IMR-90 (cell line): Measurements from ENCODE around the gene SPATA46. TPM values are rescaled to one million over a fixed set of nuclear protein-coding genes. Genes with fewer than 3 reads are reported as not detected.

ENCODE experiments used
- ATAC-seq: fragments of 200-7000 bp; cut with Tn5 transposase; 2 replicates; pipeline ENCODE4 v1.9.1; 2020; ENCODE audit warnings: low read depth, mild to moderate bottlenecking, moderate library complexity
- BruUV-seq: library from RNA; stranded (reverse); fragments of 400-500 nt; replicated peaks from 2 replicates; lab custom pipeline; 2021; lab: Mats Ljungman, UMichigan
- CTCF ChIA-PET: fragments of 300-600 bp; formaldehyde crosslinking; extraction: SDS; loops from one replicate; lab custom pipeline; 2021; ENCODE audit warnings: antibody characterized with exemption; lab: Yijun Ruan, JAX
- POLR2A ChIA-PET: fragments of 300-600 bp; sonication (Branson Sonifier 250); formaldehyde crosslinking; loops from one replicate; lab custom pipeline; 2022; ENCODE audit warnings: antibody characterized with exemption; ENCODE audit not compliant: unreplicated experiment; lab: Charles Lee
- DNase-seq: peaks from one replicate; pipeline ENCODE4 v3.0.0; 2013
- H2AFZ ChIP-seq: replicated peaks from 2 replicates; pipeline ENCODE3; 2013; ENCODE audit warnings: low read length, mild to moderate bottlenecking; ENCODE audit not compliant: poor library complexity
- H2AK5ac ChIP-seq: 2 replicates; pipeline ENCODE4 v1.6.1; 2013; ENCODE audit warnings: low read depth, low read length, inconsistent platforms
- H2AK9ac ChIP-seq: replicated peaks from 2 replicates; pipeline ENCODE3; 2013; ENCODE audit warnings: mild to moderate bottlenecking, low read depth, low read length, moderate library complexity; ENCODE audit not compliant: poor library complexity
- H2BK120ac ChIP-seq: 2 replicates; pipeline ENCODE4 v1.6.1; 2013; ENCODE audit warnings: low read depth, low read length, inconsistent platforms
- H2BK15ac ChIP-seq: 3 replicates; pipeline ENCODE4 v1.6.1; 2013; ENCODE audit warnings: low read depth, low read length, inconsistent platforms
- H2BK20ac ChIP-seq: 2 replicates; pipeline ENCODE4 v1.6.1; 2013; ENCODE audit warnings: low read depth, mild to moderate bottlenecking, inconsistent platforms, low read length, moderate library complexity
- H2BK5ac ChIP-seq: 2 replicates; pipeline ENCODE4 v1.6.1; 2013; ENCODE audit warnings: mild to moderate bottlenecking, low read depth, low read length, inconsistent platforms; ENCODE audit not compliant: poor library complexity, severe bottlenecking
- H3K14ac ChIP-seq: replicated peaks from 2 replicates; pipeline ENCODE4 v1.6.1; 2013; ENCODE audit warnings: low read depth, low read length, inconsistent platforms
- H3K18ac ChIP-seq: 2 replicates; pipeline ENCODE4 v1.6.1; 2013; ENCODE audit warnings: low read depth, low read length, control low read depth
- H3K23ac ChIP-seq: 2 replicates; pipeline ENCODE4 v1.6.1; 2013; ENCODE audit warnings: low read depth, low read length, inconsistent platforms
- H3K27ac ChIP-seq: 2 replicates; pipeline ENCODE4 v1.5.1; 2013; ENCODE audit warnings: mild to moderate bottlenecking, control low read depth, low read length; ENCODE audit not compliant: insufficient read depth
- H3K27me3 ChIP-seq: 2 replicates; pipeline ENCODE4 v1.6.1; 2013; ENCODE audit warnings: low read length; ENCODE audit not compliant: control insufficient read depth, insufficient read depth
- H3K36me3 ChIP-seq: 2 replicates; pipeline ENCODE4 v1.6.1; 2013; ENCODE audit warnings: low read length, mixed read lengths; ENCODE audit not compliant: control insufficient read depth, insufficient read depth
- H3K4ac ChIP-seq: 2 replicates; pipeline ENCODE4 v1.6.1; 2013; ENCODE audit warnings: low read depth, low read length, inconsistent platforms
- H3K4me1 ChIP-seq: 2 replicates; pipeline ENCODE4 v1.6.1; 2013; ENCODE audit warnings: low read length, mixed read lengths; ENCODE audit not compliant: control insufficient read depth, insufficient read depth
- H3K4me2 ChIP-seq: 2 replicates; pipeline ENCODE4 v1.6.1; 2013; ENCODE audit warnings: low read depth, mild to moderate bottlenecking, control low read depth, low read length, moderate library complexity
- H3K4me3 ChIP-seq: 2 replicates; pipeline ENCODE4 v1.5.1; 2013; ENCODE audit warnings: low read depth, mild to moderate bottlenecking, control low read depth, low read length, moderate library complexity; ENCODE audit not compliant: insufficient read depth
- H3K56ac ChIP-seq: 2 replicates; pipeline ENCODE4 v1.6.1; 2013; ENCODE audit warnings: low read length, inconsistent platforms; ENCODE audit not compliant: insufficient read depth; ENCODE audit errors: extremely low read depth
- H3K79me1 ChIP-seq, 2 experiments: 2 replicates each; pipeline ENCODE4 v1.6.1; 2013; ENCODE audit warnings: low read length in 2 of 2, inconsistent platforms in 1 of 2, low read depth in 1 of 2
- H3K9ac ChIP-seq: 2 replicates; pipeline ENCODE4 v1.6.1; 2013; ENCODE audit warnings: low read depth, low read length, control low read depth
- H3K9me1 ChIP-seq: 2 replicates; pipeline ENCODE4 v1.6.1; 2013; ENCODE audit warnings: low read length, inconsistent platforms; ENCODE audit not compliant: insufficient read depth
- H3K9me3 ChIP-seq: 2 replicates; pipeline ENCODE4 v1.6.1; 2013; ENCODE audit warnings: low read length; ENCODE audit not compliant: control insufficient read depth, insufficient read depth
- H4K20me1 ChIP-seq: 2 replicates; pipeline ENCODE4 v1.6.1; 2013; ENCODE audit warnings: low read length, inconsistent platforms; ENCODE audit not compliant: insufficient read depth
- H4K5ac ChIP-seq: 2 replicates; pipeline ENCODE4 v1.6.1; 2013; ENCODE audit warnings: mild to moderate bottlenecking, low read depth, low read length, control low read depth
- H4K8ac ChIP-seq, 2 experiments: 2 replicates each; pipeline ENCODE4 v1.6.1; 2013; ENCODE audit warnings: low read depth in 2 of 2, low read length in 2 of 2, control low read depth in 1 of 2, inconsistent platforms in 1 of 2
- H4K91ac ChIP-seq: 2 replicates; pipeline ENCODE4 v1.6.1; 2013; ENCODE audit warnings: low read depth, low read length, inconsistent platforms; ENCODE audit not compliant: insufficient read depth
- BHLHE40 ChIP-seq: fragments of 150-350 bp; IDR thresholded peaks from 2 replicates; pipeline ENCODE4 v1.6.1; 2016; ENCODE audit warnings: mild to moderate bottlenecking, low read depth, low read length
- WGBS, 2 experiments: methylation state at CpG; one replicate each; pipeline versions ENCODE4 v1.1.5 to v1.1.7; 2013; ENCODE audit warnings: missing lambda C conversion rate in 2 of 2; ENCODE audit not compliant: insufficient read length in 1 of 2; ENCODE audit errors: extremely low coverage in 2 of 2; 5-methylcytosine and 5-hydroxymethylcytosine counted together
- dilution Hi-C: fragments of 300-500 bp; cut with HindIII; formaldehyde crosslinking; loops from one replicate; pipeline ENCODE4 v1.14.3; 2018; ENCODE audit warnings: low sequenced_read_pairs; ENCODE audit not compliant: unreplicated experiment
- in situ Hi-C: fragments of 300-500 bp; cut with MboI; formaldehyde crosslinking; loops from 3 replicates; pipeline ENCODE4 v1.14.3; 2019; ENCODE audit warnings: low sequenced_read_pairs, inconsistent platforms, mixed read lengths
- intact Hi-C: fragments of 100-400 bp; cut with micrococcal nuclease; formaldehyde crosslinking; loops from 2 replicates; pipeline ENCODE4 v1.10.0; 2022
- polyA plus RNA-seq, 3 experiments: library from polyadenylated mRNA; depleted of rRNA; stranded (reverse); fragments of >200 nt; gene quantifications; 2 replicates each; pipeline ENCODE4 v1.2.3, GENCODE V29; 2012; ENCODE audit warnings: low replicate concordance in 1 of 3
- total RNA-seq: library from RNA; depleted of rRNA; stranded (reverse); fragments of >200 nt; gene quantifications from 2 replicates; pipeline ENCODE4 v1.2.3, GENCODE V29; 2012

The SPATA46 gene
- total and polyA plus RNA-seq, 2 of the 4 experiments (the other 2 are of a cell fraction), result not detected

GRCh38 chr1:162373541-162374260 lies 3.0 kb downstream of the SPATA46 start:
- Histone ChIP-seq H2BK5ac (no peak overlapping the region), H3K14ac (no peak overlapping the region), H2BK20ac (no peak overlapping the region), H3K79me1 (no peaks in the 10 kb centered on the region), H2BK120ac (no peak overlapping the region), H3K4me3 (no peak overlapping the region), H4K91ac (no peak overlapping the region), H3K9me1 (no peaks in the 10 kb centered on the region), H3K9me3 (no peaks in the 10 kb centered on the region), H3K27me3 (peaks cover 22% of the 10 kb centered on the region), H3K27ac (no peak overlapping the region), H2BK15ac (no peak overlapping the region), H2AK9ac (no peak overlapping the region), H2AK5ac (no peak overlapping the region), H4K20me1 (no peaks in the 10 kb centered on the region), H3K56ac (no peak overlapping the region), H3K18ac (no peak overlapping the region), H3K4ac (no peak overlapping the region), H3K36me3 (no peaks in the 10 kb centered on the region), H3K9ac (no peak overlapping the region), H3K23ac (no peak overlapping the region), H4K8ac (no peak overlapping the region), H4K5ac (no peak overlapping the region), H3K4me1 (no peaks in the 10 kb centered on the region), H3K4me2 (no peak overlapping the region), H2AFZ (no peak overlapping the region)
- ATAC-seq (no peak), DNase-seq (peak; percentile 16)
- POLR2A ChIA-PET, result no interaction called here
- TF ChIP-seq BHLHE40, result no peak
- in situ Hi-C loops, result no loop called here
- dilution Hi-C loops, result no loop called here
- intact Hi-C loops, result no loop called here
- WGBS, 2 experiments, result 98% methylated on average over 4 of the region's 8 CpGs; no CpG with 5 or more reads in 1 of the 2 experiments
- no TSS peak for BruUV-seq
- CTCF ChIA-PET, result no interaction called here
